Pancreas (tissue), 10 donors: Measurements from ENCODE around the gene TMEM82. TPM values are rescaled to one million over a fixed set of nuclear protein-coding genes. Genes with fewer than 3 reads are reported as not detected.

Experiments
- ATAC-seq, 4 donors: fragments of 200-7000 bp; cut with Tn5 transposase; one replicate each; pipeline versions ENCODE4 v1.8.0 to v1.9.1; 2020; ENCODE audit warnings: mild to moderate bottlenecking in 4 of 4, moderate library complexity in 4 of 4
- DNase-seq, 6 donors: peaks; one replicate each; pipeline ENCODE4 v3.0.0-alpha.2; 2020
- FAIRE-seq: peaks from 2 replicates; lab custom pipeline; 2012; peaks lifted over from hg19 to GRCh38; lab: Jason Lieb, UNC
- H3K27ac ChIP-seq, 4 donors: fragments of 200-600 bp; sonication (generic); 1 replicate in 3 of 4; 2 replicates in 1 of 4; pipeline versions ENCODE4 v1.5.0 to v1.8.0; 2020
- H3K27me3 ChIP-seq, 4 donors: fragments of 200-600 bp; one replicate each; pipeline ENCODE4 v1.8.0; 2021
- H3K36me3 ChIP-seq, 3 donors: fragments of 200-600 bp; sonication (generic) in 1 of 3; one replicate each; pipeline versions ENCODE4 v1.5.0 to v1.8.0; 2020 to 2021
- H3K4me1 ChIP-seq, 3 donors: fragments of 200-600 bp; one replicate each; pipeline ENCODE4 v1.8.0; 2021
- H3K4me3 ChIP-seq, 4 donors: fragments of 200-600 bp; sonication (generic) in 2 of 4; one replicate each; pipeline versions ENCODE4 v1.5.0 to v1.8.0; 2020 to 2021
- H3K9me3 ChIP-seq, 4 donors: fragments of 200-600 bp; one replicate each; pipeline ENCODE4 v1.8.0; 2021
- CTCF ChIP-seq, 4 donors: fragments of 200-600 bp; sonication (generic) in 3 of 4; IDR thresholded peaks; one replicate each; pipeline versions ENCODE4 v1.5.0 to v1.8.0; 2021; ENCODE audit warnings: antibody characterized with exemption in 4 of 4
- WGBS, 2 donors: extraction: QIAGEN DNeasy Blood & Tissue Kit; methylation state at CpG; one replicate each; pipeline ENCODE4 v1.1.7; 2013; 5-methylcytosine and 5-hydroxymethylcytosine counted together
- intact Hi-C, 3 donors: fragments of 100-400 bp; cut with DNase I; formaldehyde crosslinking; loops; one replicate each; pipeline versions ENCODE4 v1.11.1 to v1.14.2; 2022
- polyA plus RNA-seq, 2 donors: library from polyadenylated mRNA; stranded (reverse); fragments of 200-250 nt; gene quantifications; one replicate each; pipeline ENCODE4 v1.2.3, GENCODE V29; 2013
- total RNA-seq, 6 donors: library from RNA; stranded (reverse); fragmentation: NEBNext Ultra II Directional in 4 of 6; extraction: Animal tissue kit (Norgen Biotek cat#: 25700) in 4 of 6; gene quantifications; one replicate each; pipeline versions ENCODE4 v1.2.1 to v1.2.4, GENCODE V29; 2021 to 2023
- donor health status: healthy with polysubstance abuse.
- donor health status: DM: no; HTN: no; CAD: no; lungs with moderate emphysema.
- donor health status: DM: no; HTN: no; CAD: no.
- donor health status: control.
- donor health status: control.
- donor health status: Bipolar disorder and iron deficiency.
- donor health status: DM: yes; HTN: yes; CAD: no.
- donor health status: DM: no; HTN: no; CAD: no.
- donor health status: DM: no; HTN: no; CAD: no.
- donor health status: DM: yes; HTN: yes; CAD: no.

The TMEM82 gene
- total and polyA plus RNA-seq, 8 donors = not detected

GRCh38 chr1:15735304-15736037 is 6.8 kb upstream of the TMEM82 start:
- Histone ChIP-seq H3K4me1 (peaks cover 32 to 37% (median 37%) of the 10 kb centered on the region in 3 donors), H3K9me3 (no peaks in the 10 kb centered on the region), H3K27ac (peak overlapping the region; percentile 79 to 97 (median 84)), H3K36me3 (peaks cover 0 to 16% (median 13%) of the 10 kb centered on the region in 3 donors), H3K4me3 (no peak overlapping the region), H3K27me3 (no peaks in the 10 kb centered on the region)
- DNase-seq = peak in 5 of 6 donors; percentile 66 to 91 (median 81)
- ATAC-seq = peak; percentile 59 to 72 (median 64)
- TF ChIP-seq CTCF (IDR thresholded peaks at IDR 0.05) = no peak
- no peak for FAIRE-seq
- WGBS, 2 donors = 23 to 32% methylated on average over 12 of the region's 12 CpGs
- intact Hi-C loops = loop anchor here in 1 of 3 donors (10.0 kb wide), 1 partner anchor 141 kb away; no protein-coding TSS in a partner anchor

GRCh38 chr1:15736038-15736891 is 6.0 kb upstream of the TMEM82 start, which contains the start of gene SLC25A34:
Gene SLC25A34 (plus strand): TSS chr1:15736258. CDS start chr1:15736486, 228 bp downstream.
- Histone ChIP-seq H3K27me3 (no peaks in the 10 kb centered on the region), H3K4me3 (peak within 1 kb of the TSS in 2 of 4 donors; percentile 12 to 20), H3K4me1 (peaks cover 32 to 37% (median 37%) of the 10 kb centered on the region in 3 donors), H3K9me3 (no peaks in the 10 kb centered on the region), H3K27ac (peak within 1 kb of the TSS; percentile 79 to 97 (median 84)), H3K36me3 (peaks cover 0 to 16% (median 13%) of the 10 kb centered on the region in 3 donors)
- 25 to 27% methylated on average over 32 to 35 of the region's 35 CpGs for WGBS, 2 donors
- intact Hi-C loops = loop anchor here in 1 of 3 donors (10.0 kb wide), 1 partner anchor 141 kb away; no protein-coding TSS in a partner anchor
- DNase-seq (peak; percentile 92 to 99 (median 96)), FAIRE-seq (no peak), ATAC-seq (peak; percentile 88 to 91 (median 89))
- TF ChIP-seq CTCF (IDR thresholded peaks at IDR 0.05) = no peak

GRCh38 chr1:15736892-15737261 is 5.4 kb upstream of the TMEM82 start:
- H3K9me3 ChIP-seq = no peaks in the 10 kb centered on the region
- H3K27ac ChIP-seq = peak overlapping the region; percentile 79 to 97 (median 84)
- intact Hi-C loops = loop anchor here in 1 of 3 donors (10.0 kb wide), 1 partner anchor 142 kb away; no protein-coding TSS in a partner anchor
- H3K27me3 ChIP-seq = no peaks in the 10 kb centered on the region
- peaks cover 0 to 12% (median 10%) of the 10 kb centered on the region in 3 donors for H3K36me3 ChIP-seq
- WGBS, 2 donors = 10 to 12% methylated on average over 6 of the region's 6 CpGs
- ATAC-seq (peak in 3 of 4 donors; percentile 1 to 26 (median 10)), FAIRE-seq (no peak), DNase-seq (peak in 2 of 6 donors; percentile 67 to 70)
- H3K4me3 ChIP-seq = peak overlapping the region in 1 of 4 donors; percentile 12
- TF ChIP-seq CTCF (IDR thresholded peaks at IDR 0.05) = no peak
- peaks cover 32 to 37% (median 37%) of the 10 kb centered on the region in 3 donors for H3K4me1 ChIP-seq

GRCh38 chr1:15737324-15738319 is 4.7 kb upstream of the TMEM82 start:
- Histone ChIP-seq H3K4me1 (peaks cover 32 to 37% (median 37%) of the 10 kb centered on the region in 3 donors), H3K27ac (peak overlapping the region; percentile 79 to 97 (median 84)), H3K36me3 (peaks cover 0 to 8% (median 2%) of the 10 kb centered on the region in 3 donors), H3K4me3 (peak overlapping the region in 1 of 4 donors; percentile 12), H3K27me3 (no peaks in the 10 kb centered on the region), H3K9me3 (no peaks in the 10 kb centered on the region)
- ATAC-seq (no peak), FAIRE-seq (no peak), DNase-seq (peak in 1 of 6 donors; percentile 35)
- TF ChIP-seq CTCF (IDR thresholded peaks at IDR 0.05) = no peak
- intact Hi-C loops = loop anchor here in 1 of 3 donors (10.0 kb wide), 1 partner anchor 143 kb away; no protein-coding TSS in a partner anchor
- 50 to 54% methylated on average over 20 of the region's 20 CpGs for WGBS, 2 donors
